ENCODE measurements around the gene ABCB10.

DNA sequence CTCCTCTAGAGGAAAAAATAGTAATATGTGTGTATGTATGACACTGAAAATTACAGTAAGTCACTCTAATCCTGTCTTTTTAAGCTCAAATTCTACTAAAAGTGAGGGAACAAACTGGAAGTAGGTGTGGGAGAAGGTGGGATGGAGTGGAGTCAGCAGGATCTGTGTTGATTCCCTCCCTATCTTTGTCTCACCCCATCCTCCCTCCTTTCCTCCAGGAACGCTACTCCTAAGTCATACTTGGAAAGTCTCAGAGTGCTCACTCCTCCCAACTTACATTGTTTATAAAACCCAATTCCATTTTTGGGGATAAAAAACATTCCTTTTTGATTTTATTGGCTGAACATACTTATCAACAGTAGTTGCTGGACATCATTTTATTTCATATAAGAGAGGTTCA, 35.5 kb downstream of the ABCB10 start:
- no peak for TF ChIP-seq SP1 (IDR thresholded peaks at IDR 0.05)
- TF ChIP-seq BHLHE40 (IDR thresholded peaks at IDR 0.05; ENCODE audit: borderline replicate concordance), result no peak
- no peak for TF ChIP-seq ELF4 (IDR thresholded peaks at IDR 0.05)
- no peak for TF ChIP-seq FOXM1 (IDR thresholded peaks at IDR 0.05; ENCODE audit: borderline replicate concordance)
- TF ChIP-seq TARDBP (IDR thresholded peaks at IDR 0.05), result no peak
- no peak for TF ChIP-seq ARNT (IDR thresholded peaks at IDR 0.05)
- TF ChIP-seq LEF1 (IDR thresholded peaks at IDR 0.05; ENCODE audit: borderline replicate concordance), result no peak
- no peak for TF ChIP-seq FOXA1 (IDR thresholded peaks at IDR 0.05)
